Neural progenitor cell (in vitro differentiated cells): Measurements from ENCODE around the gene HCRTR1. TPM values are rescaled to one million over a fixed set of nuclear protein-coding genes. Genes with fewer than 3 reads are reported as not detected.

Experiments used
- DNase-seq: peaks from one replicate; pipeline ENCODE4 v3.0.0-alpha.2; 2016; ENCODE audit warnings: low spot score
- H2AFZ ChIP-seq: fragments of 200-600 bp; sonication (generic); replicated peaks from 2 replicates; pipeline ENCODE4 v1.6.1; 2016; ENCODE audit warnings: antibody characterized with exemption
- H3F3A ChIP-seq: fragments of 200-600 bp; sonication (generic); 2 replicates; pipeline ENCODE4 v1.6.1; 2016; ENCODE audit warnings: antibody characterized with exemption, low read depth
- H3K27ac ChIP-seq: fragments of 200-600 bp; sonication (generic); 2 replicates; pipeline ENCODE4 v1.5.1; 2016; ENCODE audit warnings: mild to moderate bottlenecking
- H3K27me3 ChIP-seq: fragments of 200-600 bp; sonication (generic); 2 replicates; pipeline ENCODE4 v1.6.1; 2016; ENCODE audit warnings: mild to moderate bottlenecking, moderate library complexity
- H3K36me3 ChIP-seq: fragments of 200-600 bp; sonication (generic); 2 replicates; pipeline ENCODE4 v1.5.1; 2016
- H3K4me1 ChIP-seq: fragments of 200-600 bp; sonication (generic); 2 replicates; pipeline ENCODE4 v1.6.1; 2016; ENCODE audit warnings: mixed run types
- H3K4me2 ChIP-seq: fragments of 200-600 bp; sonication (generic); 2 replicates; pipeline ENCODE4 v1.6.1; 2016
- H3K4me3 ChIP-seq: fragments of 200-600 bp; sonication (generic); 2 replicates; pipeline ENCODE4 v1.5.1; 2016
- H3K79me2 ChIP-seq: fragments of 200-600 bp; sonication (generic); 2 replicates; pipeline ENCODE4 v1.6.1; 2016; ENCODE audit warnings: low read depth
- H3K9ac ChIP-seq: fragments of 200-600 bp; sonication (generic); 2 replicates; pipeline ENCODE4 v1.6.1; 2016
- H3K9me3 ChIP-seq: fragments of 200-600 bp; sonication (generic); 2 replicates; pipeline ENCODE4 v1.5.1; 2016; ENCODE audit warnings: low read depth
- H4K20me1 ChIP-seq: fragments of 200-600 bp; sonication (generic); 2 replicates; pipeline ENCODE4 v1.6.1; 2016; ENCODE audit warnings: low read depth
- H3K27ac Mint-ChIP-seq: 3 replicates; pipeline ENCODE4 v1.8.0; 2021; ENCODE audit warnings: mixed read lengths
- H3K27me3 Mint-ChIP-seq: 2 replicates; pipeline ENCODE4 v1.8.0; 2022; ENCODE audit warnings: low read depth, mild to moderate bottlenecking, inconsistent platforms, moderate library complexity, mixed read lengths; ENCODE audit not compliant: insufficient read depth
- H3K36me3 Mint-ChIP-seq: 3 replicates; pipeline ENCODE4 v1.8.0; 2021; ENCODE audit warnings: mixed read lengths
- H3K4me1 Mint-ChIP-seq: 3 replicates; pipeline ENCODE4 v1.8.0; 2021; ENCODE audit warnings: mixed read lengths
- H3K4me3 Mint-ChIP-seq: 3 replicates; pipeline ENCODE4 v1.8.0; 2021; ENCODE audit warnings: mild to moderate bottlenecking, moderate library complexity, mixed read lengths
- H3K9me3 Mint-ChIP-seq: 3 replicates; pipeline ENCODE4 v1.8.0; 2020; ENCODE audit warnings: mixed read lengths
- CTCF ChIP-seq: fragments of 200-600 bp; sonication (generic); IDR thresholded peaks from 2 replicates; pipeline ENCODE4 v1.5.1; 2017; ENCODE audit warnings: antibody characterized with exemption, mild to moderate bottlenecking
- EZH2 ChIP-seq: fragments of 200-600 bp; sonication (generic); IDR thresholded peaks from 2 replicates; pipeline ENCODE4 v1.6.1; 2017; ENCODE audit warnings: antibody characterized with exemption, mild to moderate bottlenecking, moderate library complexity
- EZH2phosphoT487 ChIP-seq: fragments of 200-600 bp; sonication (generic); IDR thresholded peaks from 2 replicates; pipeline ENCODE4 v1.6.1; 2017; ENCODE audit warnings: antibody characterized with exemption
- total RNA-seq: library from RNA; depleted of rRNA; stranded (reverse); fragments of >200 nt; gene quantifications from 2 replicates; pipeline ENCODE4 v1.2.3, GENCODE V29; 2015; ENCODE audit warnings: low replicate concordance

HCRTR1 gene
- total RNA-seq, 1 donor from 2014 or later: not detected

GRCh38 chr1:31583082-31583994, 34.2 kb upstream of the HCRTR1 start:
- Mint-ChIP-seq H3K4me1 (peaks cover 6% of the 10 kb centered on the region), H3K9me3 (no peaks in the 10 kb centered on the region), H3K36me3 (no peaks in the 10 kb centered on the region), H3K27ac (peak overlapping the region; percentile 92), H3K4me3 (no peak overlapping the region), H3K27me3 (peaks cover 7% of the 10 kb centered on the region)
- Histone ChIP-seq H3K4me2 (no peak overlapping the region), H3K4me1 (no peaks in the 10 kb centered on the region), H3K4me3 (no peak overlapping the region), H4K20me1 (peaks cover 2% of the 10 kb centered on the region), H3K27me3 (peaks cover 11% of the 10 kb centered on the region), H3K79me2 (no peaks in the 10 kb centered on the region), H3K27ac (no peak overlapping the region), H3K36me3 (no peaks in the 10 kb centered on the region), H2AFZ (no peak overlapping the region), H3F3A (peaks cover 3% of the 10 kb centered on the region), H3K9me3 (no peaks in the 10 kb centered on the region), H3K9ac (no peak overlapping the region)
- no peak for DNase-seq
- no peak for TF ChIP-seq EZH2

- Histone ChIP-seq H2AFZ (no peak overlapping the region), H3K79me2 (no peaks in the 10 kb centered on the region), H4K20me1 (peaks cover 3% of the 10 kb centered on the region), H3K27ac (no peak overlapping the region), H3K9ac (no peak overlapping the region), H3K4me2 (no peak overlapping the region), H3K36me3 (no peaks in the 10 kb centered on the region), H3F3A (peaks cover 4% of the 10 kb centered on the region), H3K9me3 (no peaks in the 10 kb centered on the region), H3K4me3 (no peak overlapping the region), H3K4me1 (no peaks in the 10 kb centered on the region), H3K27me3 (peaks cover 17% of the 10 kb centered on the region)
- H3K27me3 Mint-ChIP-seq: peaks cover 9% of the 10 kb centered on the region
- H3K36me3 Mint-ChIP-seq: no peaks in the 10 kb centered on the region
- no peaks in the 10 kb centered on the region for H3K9me3 Mint-ChIP-seq
- H3K4me1 Mint-ChIP-seq: peaks cover 6% of the 10 kb centered on the region
- no peak overlapping the region for H3K27ac Mint-ChIP-seq
- no peak for DNase-seq
- no peak overlapping the region for H3K4me3 Mint-ChIP-seq
- TF ChIP-seq EZH2phosphoT487 (no peak), EZH2 (no peak), CTCF (no peak)
Measured at GRCh38 chr1:31583995-31584868, 33.3 kb upstream of the HCRTR1 start.

GRCh38 chr1:31584869-31585735, 32.4 kb upstream of the HCRTR1 start:
- H3K4me2 ChIP-seq: no peak overlapping the region
- H3K27me3 ChIP-seq: peaks cover 23% of the 10 kb centered on the region
- no peaks in the 10 kb centered on the region for H3K9me3 Mint-ChIP-seq
- peaks cover 3% of the 10 kb centered on the region for H4K20me1 ChIP-seq
- peaks cover under 1% of the 10 kb centered on the region for H3K4me1 Mint-ChIP-seq
- H3K27ac Mint-ChIP-seq: no peak overlapping the region
- H2AFZ ChIP-seq: no peak overlapping the region
- no peaks in the 10 kb centered on the region for H3K36me3 Mint-ChIP-seq
- H3K4me1 ChIP-seq: no peaks in the 10 kb centered on the region
- peaks cover 4% of the 10 kb centered on the region for H3F3A ChIP-seq
- H3K9me3 ChIP-seq: no peaks in the 10 kb centered on the region
- H3K27ac ChIP-seq: no peak overlapping the region
- no peaks in the 10 kb centered on the region for H3K36me3 ChIP-seq
- H3K9ac ChIP-seq: no peak overlapping the region
- H3K79me2 ChIP-seq: no peaks in the 10 kb centered on the region
- TF ChIP-seq EZH2 (no peak), CTCF (no peak), EZH2phosphoT487 (no peak)
- H3K4me3 ChIP-seq: no peak overlapping the region
- H3K4me3 Mint-ChIP-seq: no peak overlapping the region
- no peak for DNase-seq
- peaks cover 11% of the 10 kb centered on the region for H3K27me3 Mint-ChIP-seq
